ENCODE results near the gene CLCNKB.
"Not testable (repeated sequence)": the region's sequence is repeated elsewhere in the genome, so short reads cannot be mapped to it uniquely, and the experiment has no call there.

Gene CLCNKB

DNA sequence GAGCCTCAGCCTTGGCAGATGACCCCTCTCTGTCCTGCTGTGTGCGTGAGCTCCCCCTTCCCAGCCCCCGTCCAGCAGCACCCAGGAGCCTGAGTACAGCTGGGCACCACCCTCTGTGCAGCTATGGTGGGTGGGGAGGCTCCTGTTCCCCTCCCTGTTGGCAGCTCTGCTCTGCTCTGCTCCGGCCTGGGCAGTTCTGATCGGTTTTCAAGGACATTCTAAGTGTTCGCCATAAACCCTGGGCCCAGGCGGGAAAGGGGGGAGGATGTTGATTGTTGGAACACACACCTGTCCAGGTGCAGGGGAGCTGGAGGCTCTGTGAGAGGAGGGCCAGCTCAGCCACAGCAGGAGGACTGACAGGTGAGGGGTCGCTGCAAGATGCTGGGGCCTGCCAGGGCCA is at the start of gene CLCNKB:
Gene CLCNKB (plus strand): TSS at position 262 of the 400 bp plus-strand sequence. CDS start 711 bp downstream, outside the sequence.
- no peak for DNase-seq

DNA sequence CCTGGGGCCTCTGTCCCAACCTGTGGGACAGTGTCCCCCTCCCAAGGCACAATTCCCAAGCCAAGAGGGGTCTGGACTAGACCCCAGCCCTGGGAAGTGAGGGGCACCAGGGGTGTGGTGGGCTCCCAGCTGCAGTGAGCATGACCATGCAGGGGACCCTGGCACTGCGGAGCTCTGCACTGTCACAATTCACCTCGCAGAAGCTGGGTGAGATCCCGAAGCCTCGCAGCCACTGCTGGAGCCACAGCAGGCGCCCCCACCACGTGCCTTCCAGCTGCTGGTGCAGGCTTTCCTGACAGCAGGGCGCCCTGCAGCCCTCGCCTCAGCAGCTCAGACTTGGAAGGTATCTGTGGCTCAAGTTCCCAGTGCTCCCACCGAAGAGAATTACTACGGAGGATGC is 49.5 kb upstream of the CLCNKB start:
- no peak for DNase-seq

DNA sequence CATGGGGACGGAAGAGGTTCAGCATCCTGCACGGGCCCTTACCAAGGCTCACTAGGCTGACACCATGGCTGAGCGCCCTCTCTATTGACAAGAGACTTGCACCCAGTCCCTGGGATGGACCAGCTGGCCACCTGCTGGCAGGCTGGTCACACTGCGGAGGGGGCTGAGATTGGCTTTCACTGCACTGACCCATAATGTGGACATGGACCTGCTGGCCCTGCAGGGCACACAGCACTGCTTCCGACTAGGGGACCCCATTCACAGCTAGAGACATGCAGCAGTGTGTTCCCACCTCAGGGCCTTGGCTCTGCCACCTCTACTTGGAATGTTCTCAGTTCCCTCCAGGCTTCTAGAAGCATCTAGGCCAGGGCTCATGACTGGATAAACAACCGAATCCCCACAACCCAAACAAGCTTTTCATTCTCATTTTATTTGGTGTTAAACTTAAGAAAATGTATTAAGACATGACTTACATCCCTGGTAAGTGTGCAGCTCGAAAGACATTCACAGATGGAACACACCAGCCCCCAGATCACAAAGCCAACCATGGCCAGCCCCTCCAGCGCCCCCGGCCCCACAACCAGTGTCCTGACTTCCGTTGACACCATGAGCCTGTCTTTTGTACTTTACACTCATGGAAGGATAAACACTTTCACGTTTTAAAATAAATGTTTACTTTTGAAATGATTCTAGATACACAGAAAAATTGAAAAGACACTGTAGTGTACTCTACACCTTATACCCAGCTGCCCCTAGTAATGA is 48.8 kb upstream of the CLCNKB start:
- no peak for DNase-seq

DNA sequence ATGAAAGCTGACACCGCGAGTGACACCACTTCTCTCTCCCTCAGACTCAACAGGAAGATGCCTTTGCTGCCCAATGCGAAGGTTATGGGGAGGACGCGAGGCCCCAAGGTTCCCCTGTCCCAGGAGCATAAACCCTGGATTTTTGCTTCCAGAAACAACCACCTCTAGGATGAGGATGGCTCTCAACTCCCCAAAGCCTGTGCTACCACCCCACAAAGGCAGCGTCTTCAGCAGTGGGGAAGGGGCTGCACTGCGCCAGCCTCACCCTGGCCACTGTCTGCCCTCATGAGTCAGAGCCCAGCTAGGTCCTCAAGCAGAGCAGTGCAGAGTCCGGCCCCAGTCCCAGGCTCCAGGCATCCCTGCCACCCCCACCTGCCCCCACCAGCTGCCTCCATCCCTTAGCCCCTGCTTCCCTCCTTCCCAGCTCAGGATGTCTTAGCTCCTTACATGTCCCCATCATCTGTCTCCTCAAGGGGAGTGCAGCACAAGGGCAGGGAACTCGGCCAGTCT is 46.5 kb upstream of the CLCNKB start:
- no peak for DNase-seq

DNA sequence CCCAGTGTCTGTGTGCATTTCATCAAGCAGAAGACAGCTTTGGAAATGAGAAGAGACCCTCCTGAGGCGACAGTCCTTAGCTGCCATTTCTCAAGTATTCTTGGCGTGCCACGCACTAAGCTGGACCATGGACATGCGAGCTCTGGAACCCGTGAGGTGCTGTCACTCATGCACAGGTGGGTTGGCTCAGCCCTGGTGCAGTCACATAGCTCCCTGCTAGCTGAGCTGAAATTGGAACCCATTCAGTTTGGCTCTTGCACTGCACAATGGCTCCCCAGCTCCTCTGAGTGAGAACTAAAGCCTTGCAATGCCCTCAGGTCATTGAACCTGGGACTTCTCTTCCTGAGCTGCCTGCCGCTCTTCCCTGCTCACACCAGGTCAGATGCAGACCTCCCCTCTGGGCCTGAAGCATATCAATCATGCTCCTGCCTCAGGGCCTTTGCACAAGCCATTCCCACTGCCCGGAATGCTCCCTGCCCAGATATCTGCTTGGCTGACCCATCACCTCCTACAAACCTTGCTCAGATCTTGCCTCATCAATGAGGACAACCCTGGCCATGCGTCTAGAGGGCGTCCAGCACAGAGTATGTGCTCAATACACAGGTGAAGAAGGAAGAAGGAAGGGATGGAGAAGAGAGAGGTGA is 45.8 kb upstream of the CLCNKB start:
- no peak for DNase-seq

DNA sequence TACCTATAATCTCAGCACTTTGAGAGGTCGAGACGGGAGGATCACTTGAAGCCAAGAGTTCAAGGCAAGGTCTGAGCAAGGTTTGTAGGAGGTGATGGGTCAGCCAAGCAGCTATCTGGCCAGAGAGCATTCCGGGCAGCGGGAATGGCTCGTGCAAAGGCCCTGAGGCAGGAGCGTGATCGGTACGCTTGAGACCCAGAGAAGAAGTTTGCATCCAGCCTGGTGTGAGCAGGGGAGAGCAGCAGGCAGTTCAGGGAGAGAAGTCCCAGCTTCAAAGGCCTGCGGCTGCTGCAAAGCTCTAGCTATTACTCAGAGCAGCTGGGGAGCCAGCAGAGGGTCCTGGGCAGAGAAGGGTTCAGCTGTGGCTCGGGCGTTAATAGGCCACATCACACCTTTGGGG is 44.7 kb upstream of the CLCNKB start:
- DNase-seq = no peak

DNA sequence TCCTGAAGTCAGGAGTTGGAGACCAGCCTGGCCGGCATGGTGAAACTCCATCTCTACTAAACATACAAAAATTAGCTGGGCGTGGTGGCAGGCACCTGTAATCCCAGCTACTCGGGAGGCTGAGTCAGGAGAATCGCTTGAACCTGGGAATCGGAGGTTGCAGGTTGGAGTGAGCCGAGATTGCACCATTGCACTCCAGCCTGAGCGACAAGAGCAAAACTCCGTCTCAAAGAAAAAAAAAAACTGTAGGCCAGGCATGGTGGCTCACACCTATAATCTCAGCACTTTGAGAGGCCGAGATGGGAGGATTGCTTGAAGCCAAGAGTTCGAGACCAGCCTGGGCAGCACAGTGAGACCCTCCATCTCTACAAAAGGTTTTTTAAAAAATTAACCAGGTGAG is 42.3 kb upstream of the CLCNKB start:
- not testable (repeated sequence) for DNase-seq

DNA sequence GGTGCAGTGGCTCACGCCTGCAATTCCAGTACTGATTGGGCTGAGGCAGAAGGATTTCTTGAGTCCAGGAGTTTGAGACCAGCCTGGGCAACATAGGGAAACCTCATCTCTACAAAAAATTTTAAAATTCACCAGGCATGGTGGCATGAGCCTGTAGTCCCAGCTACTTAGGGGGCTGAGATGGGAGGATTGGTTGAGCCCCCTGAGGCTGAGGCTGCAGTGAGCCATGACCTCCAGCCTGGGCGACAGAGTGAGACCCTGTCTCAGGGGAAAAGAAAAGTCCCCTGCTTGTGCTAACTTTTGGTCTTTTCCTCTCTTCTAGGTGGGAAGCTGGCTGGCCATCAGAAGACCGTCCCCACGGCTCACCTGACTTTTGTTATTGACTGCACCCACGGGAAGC is 38.0 kb upstream of the CLCNKB start:
- DNase-seq = no peak

DNA sequence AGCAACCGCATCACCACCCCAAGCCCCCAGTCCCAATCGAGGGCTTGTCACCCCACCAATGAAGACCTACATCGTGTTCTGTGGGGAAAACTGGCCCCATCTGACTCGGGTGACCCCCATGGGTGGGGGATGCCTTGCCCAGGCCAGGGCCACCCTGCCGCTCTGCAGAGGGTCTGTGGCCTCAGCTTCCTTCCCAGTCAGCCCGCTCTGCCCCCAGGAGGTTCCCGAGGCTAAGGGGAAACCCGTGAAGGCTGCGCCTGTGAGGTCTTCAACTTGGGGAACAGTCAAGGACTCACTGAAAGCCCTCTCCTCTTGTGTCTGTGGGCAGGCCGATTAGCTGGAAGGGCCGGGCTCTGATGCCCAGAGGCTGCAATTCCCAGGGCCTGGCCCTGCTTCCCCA is 37.6 kb upstream of the CLCNKB start:
- no peak for DNase-seq

DNA sequence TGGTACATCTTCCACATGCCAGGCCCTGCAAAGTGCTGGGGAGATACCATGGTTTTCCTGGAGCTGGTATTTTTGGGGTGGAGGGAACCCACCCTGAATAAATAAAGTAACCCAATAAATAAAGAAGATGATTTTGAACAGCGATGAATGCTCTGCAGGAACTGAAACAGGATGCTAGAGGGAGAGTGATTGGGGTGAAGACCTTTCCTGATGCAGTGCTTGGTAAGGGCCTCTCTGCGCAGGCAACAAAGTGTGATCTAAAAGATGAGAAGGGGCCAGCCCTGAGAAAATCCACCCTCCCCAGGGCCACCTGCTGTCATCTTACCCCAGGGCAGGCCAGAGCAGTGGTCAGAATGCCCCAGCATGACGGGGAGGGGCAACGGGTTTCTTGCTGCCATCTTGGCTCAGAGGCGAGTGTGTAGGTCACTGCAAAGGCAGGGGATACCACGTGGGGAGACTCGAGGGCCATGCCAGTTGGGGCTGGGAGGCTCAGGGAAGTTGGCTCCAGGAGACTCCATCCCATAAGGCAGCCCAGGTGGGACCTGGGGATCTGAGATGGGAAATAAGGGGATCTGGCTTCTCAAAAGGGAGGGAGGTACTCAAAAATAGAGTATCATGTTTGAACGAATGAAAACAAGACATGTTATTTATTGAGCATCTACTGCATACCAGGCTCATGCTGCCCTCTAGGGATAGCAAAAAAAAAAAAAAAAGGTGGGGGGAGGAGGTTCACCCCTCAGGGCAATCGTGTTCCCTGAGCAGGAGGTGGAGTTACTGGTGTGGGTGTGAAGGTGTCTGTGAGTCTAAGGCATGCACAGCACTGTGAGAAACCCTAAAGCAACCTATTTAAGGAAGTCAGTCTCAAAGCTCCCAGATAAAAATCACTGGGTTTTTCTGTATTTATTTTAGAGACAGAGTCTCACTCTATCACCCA is 36.8 kb upstream of the CLCNKB start:
- no peak for DNase-seq

DNA sequence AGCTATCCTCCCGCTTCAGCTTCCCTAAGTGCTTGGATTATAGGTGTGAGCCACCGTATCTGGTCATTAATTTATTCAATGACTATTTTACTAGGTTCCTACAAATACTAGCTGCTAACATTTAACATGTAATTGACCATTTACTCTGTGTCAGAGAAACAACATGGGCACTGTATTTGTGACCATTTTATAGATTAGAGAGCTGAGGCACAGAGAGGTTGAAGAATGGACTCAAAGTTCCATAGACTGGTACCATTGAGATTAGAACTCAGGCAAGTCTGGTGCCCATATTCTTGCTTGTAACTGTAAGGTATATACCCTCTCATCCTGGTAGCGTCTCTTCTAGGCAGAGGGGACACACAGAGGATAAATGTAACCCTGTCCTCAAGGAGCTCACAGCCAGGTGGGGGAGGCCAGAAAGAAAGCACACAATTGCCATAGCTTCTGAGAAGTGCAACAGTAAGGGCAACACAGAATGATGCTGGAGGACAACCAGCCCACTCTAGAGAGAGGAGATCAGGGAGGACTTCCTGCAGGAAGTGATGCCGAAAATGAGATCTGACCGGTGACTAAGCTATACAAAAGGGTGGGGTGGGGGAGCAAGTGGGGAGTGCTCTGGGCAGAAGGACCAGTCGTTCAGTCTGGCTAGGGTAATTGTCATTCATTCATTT is 35.8 kb upstream of the CLCNKB start:
- DNase-seq = no peak

DNA sequence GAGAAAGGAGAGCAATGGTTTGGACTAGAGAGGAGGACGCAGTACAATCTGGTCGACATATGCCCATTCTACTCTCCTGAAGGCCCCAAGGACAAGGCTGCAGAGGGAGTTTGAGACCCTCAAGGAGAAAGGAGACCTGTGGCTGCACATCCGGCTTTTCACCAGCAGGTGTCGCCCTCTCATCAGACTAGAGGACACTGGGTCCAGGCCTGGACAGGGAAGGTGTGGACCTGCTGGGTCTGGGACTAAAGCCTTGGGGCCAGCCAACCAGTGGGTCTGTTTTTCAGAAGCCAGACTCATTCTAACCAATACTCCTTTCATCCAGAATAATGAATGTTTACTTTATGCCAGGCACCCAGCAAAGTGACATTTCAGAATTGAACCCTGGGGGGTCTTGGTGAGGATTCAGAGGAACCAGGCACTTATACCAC is 34.5 kb upstream of the CLCNKB start:
- peak; percentile 60 for DNase-seq

DNA sequence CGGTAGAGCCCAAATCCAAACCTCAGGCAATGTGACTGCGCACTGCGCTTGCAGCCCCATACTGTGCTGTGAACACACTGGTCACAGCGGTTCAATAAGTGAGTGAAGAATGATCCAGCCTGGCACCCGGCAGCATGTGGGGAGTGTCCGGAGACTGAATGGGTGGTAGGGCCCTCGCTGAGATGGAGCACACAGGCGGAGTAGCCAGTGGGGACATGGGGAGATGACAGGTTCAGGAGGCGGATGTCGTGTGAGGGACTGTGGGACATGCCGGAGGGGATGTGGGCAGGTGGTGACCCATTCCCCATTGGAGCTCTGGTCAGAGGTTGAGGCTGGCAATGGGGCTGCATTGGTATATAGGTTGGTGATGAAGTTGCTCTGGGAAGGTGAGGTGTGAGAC is 33.9 kb upstream of the CLCNKB start:
- no peak for DNase-seq

DNA sequence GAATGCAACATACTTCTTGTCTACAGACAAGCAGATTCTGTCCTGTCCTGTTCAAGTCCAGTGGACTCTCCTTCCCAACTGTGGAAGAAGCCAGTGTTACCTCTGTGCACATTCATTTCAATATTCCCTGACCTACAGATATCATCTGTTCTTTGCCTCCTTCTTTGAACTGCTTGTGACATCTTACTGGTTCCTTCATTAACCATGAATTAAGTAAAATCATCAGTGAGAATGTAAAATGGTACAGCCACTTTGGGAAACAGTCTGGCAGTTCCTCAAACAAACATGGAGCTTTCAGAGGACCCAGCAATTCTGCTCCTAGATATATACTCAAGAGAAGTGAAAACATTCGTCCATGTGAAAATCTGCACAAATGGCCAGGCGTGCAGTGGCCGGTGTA is 32.7 kb upstream of the CLCNKB start:
- no peak for DNase-seq

DNA sequence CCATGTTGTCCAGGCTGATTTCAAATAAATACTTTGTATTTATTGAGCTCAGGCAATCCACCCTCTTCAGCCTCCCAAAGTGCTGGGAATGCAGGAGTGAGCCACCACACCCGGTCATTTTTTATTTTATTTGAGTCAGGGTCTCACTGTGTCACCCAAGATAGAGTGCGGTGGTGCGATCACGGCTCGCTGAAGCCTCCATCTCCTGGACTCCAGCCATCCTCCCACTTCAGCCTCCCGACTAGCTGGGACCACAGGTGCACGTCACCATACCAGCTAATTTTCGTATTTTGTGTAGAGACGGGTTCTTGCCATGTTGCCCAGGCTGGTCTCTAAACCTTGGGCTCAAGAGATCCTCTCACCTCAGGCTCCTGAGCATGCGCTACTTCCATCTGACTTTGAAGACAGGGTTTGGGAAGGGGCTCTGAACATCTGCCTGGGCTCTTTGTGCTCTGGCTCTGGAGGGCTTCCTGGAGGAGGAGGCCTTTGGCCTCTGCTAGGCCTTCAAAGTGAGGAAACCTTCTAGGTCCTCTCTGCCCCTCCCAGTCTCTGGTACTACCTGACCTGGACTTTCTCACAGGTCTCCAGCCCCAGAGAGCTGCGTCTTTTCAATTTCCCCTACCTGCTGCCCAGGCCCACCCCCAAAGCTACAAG is 31.5 kb upstream of the CLCNKB start:
- DNase-seq = no peak

DNA sequence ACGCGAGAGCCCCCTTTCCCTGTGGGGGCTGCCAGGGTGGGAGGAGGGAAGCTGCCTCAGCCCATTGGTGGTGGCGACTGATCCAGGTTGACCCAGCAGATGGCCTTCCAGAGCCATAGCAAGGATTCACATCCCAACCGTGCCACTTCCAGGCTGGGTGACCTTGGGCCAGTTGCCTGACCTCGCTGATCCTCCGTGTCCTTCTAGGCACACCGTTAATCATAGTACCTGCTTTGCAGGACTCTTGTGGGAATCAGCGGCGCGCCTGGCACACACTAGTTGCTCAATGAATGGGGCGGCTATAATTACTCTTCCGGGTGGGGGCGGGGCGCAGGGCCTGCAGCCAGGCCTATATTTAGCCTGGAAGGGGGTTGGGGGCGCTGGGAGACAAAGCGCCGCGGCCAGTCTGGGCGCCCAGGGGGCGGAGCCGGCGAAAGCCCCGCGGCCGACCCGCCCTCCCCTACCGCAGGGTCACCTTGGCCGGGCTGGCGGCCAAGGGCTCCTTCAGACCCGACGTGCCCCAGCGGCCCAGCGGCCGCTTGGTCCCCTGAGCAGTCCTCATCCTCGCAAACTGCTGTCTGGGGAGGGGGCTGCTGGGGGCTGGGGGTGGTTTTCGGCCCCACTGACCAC is 30.9 kb upstream of the CLCNKB start:
- DNase-seq = no peak

DNA sequence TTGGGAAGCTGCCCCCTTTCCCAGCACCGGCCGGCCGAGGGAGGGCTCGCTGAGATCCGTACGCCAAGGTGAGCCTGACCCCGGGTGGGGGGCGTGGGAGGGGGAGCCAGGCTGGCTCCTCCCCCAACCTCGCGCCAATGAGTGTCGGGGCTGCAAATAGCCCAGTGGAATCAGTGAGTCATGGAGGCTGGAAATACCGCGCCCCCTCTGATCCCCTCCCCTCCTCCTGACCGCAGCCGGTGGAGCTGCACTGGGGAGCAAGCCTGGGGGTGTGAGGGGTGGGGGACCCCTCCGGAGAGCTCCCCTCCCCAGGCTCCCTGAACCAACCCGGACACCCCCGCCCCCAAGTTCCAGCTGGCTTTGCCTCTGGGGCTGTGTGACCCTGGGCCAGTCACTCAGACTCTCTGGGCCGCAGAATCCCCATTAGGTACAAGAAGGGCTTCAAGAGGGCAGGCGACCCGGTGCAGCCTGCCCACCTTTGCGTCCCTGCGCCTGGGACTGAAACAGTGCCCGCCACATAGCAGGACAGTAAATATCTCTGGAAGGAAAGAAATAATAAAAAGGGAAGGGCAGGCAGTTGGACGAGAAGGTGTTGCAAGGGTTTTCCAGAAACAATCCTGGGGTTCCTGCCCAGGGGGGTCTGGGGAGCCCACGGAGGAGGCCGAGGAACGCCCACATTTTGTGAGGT is 30.2 kb upstream of the CLCNKB start:
- no peak for DNase-seq

DNA sequence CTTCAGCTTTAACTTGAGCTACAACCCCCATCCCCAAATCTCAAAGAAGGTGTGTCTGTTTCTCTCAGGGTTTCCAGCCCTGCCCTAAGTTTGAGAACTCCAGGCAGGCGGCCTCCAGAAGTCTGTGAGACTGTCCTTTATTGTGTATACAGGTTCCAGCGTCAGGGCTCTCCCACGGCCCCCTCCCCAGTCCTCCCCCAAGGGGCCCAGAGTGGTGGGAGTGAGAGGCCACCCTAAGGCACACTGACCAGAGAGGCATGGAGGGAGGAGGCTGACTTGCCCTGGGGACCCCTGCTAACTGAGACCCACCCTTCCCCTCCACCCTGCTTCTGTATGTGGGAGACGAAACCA is 29.7 kb upstream of the CLCNKB start:
- DNase-seq = no peak

DNA sequence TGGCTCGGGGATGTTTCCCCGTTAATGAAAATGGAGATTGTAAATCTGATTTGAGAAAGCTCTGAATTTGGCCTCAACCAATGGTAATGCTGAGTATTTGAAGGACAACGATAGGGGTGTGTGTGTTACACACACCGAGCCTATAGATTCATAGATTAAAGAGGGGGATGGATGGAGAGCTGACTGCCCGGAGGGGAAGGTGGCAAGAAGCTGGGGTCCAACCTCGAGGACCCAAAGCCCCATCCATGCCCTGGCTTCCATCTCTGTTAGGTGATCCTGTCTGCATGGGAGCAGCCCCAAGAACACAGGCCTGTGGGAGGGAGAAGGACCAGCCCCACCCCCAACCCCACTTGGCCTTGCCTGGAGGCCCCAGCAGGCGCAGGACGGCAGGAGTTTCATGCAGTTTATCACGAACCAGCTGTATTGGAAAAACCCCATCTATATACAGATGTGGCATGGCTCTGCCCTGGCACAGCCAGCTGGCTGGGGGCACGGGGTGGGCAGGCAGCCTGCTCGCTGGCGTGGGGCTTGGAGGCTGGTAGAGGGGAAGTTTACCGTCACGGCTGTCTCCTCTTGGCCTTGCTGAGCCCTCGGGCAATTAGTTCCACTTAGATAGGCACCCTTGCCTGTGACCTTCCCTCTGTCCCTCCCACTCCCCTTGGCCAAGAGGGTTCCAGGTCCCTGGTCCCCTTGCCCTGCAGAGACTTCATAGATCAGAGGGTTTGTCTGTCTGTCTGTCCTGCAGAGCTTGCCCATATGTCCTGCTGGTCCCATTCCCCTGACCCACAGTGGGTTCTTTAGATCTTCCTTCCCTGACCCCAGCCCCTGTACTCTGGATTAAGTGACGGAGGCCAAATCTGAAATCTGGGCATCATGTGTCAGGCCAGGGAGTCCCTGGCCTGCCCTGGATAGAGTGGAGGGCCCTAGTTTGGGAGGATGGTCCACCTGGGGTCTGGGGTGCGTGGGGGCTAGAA is 28.8 kb upstream of the CLCNKB start:
- DNase-seq = no peak

DNA sequence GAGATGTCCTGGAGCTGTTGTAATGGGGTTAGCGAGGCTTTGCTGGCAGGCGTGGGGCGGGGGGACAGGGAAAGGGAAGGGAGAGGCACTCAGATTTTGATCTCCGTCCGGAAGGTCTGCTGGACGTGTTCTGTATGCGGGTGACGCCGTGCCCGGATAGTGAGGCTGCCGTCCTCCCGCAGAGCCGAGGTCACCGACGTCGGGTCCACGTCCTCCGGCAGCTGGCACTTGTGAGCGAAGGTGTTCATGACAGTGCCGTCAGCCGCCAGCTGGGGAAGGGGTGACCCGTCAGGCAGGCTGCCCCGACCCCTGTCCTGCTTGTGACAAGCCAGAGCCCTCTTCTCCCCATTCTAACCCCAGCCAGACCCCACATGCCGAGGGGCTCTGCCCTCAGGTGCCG is 28.1 kb upstream of the CLCNKB start:
- DNase-seq = no peak
